Mucosa of rectum (tissue), 2 donors: ENCODE measurements around the gene HOXA7.

Source experiments
- H3K27ac ChIP-seq, 2 donors: one replicate each; pipeline ENCODE4 v1.7.0; 2013; ENCODE audit warnings: inconsistent platforms in 2 of 2, low read depth in 2 of 2, low read length in 2 of 2
- H3K27me3 ChIP-seq, 2 donors: one replicate each; pipeline ENCODE4 v1.7.0; 2013; ENCODE audit warnings: low read length in 2 of 2; ENCODE audit not compliant: control insufficient read depth in 2 of 2, insufficient read depth in 2 of 2
- H3K36me3 ChIP-seq, 2 donors: one replicate each; pipeline ENCODE4 v1.7.0; 2013; ENCODE audit warnings: low read length in 2 of 2; ENCODE audit not compliant: control insufficient read depth in 2 of 2, insufficient read depth in 2 of 2
- H3K4me1 ChIP-seq, 2 donors: one replicate each; pipeline ENCODE4 v1.7.0; 2013; ENCODE audit warnings: low read length in 2 of 2, mild to moderate bottlenecking in 1 of 2; ENCODE audit not compliant: control insufficient read depth in 2 of 2, insufficient read depth in 2 of 2
- H3K4me3 ChIP-seq, 2 donors: one replicate each; pipeline ENCODE4 v1.7.0; 2013; ENCODE audit warnings: low read length in 2 of 2
- H3K9ac ChIP-seq, 2 donors: one replicate each; pipeline ENCODE4 v1.7.0; 2013; ENCODE audit warnings: low read length in 2 of 2, low read depth in 1 of 2, mild to moderate bottlenecking in 1 of 2
- H3K9me3 ChIP-seq, 2 donors: one replicate each; pipeline ENCODE4 v1.7.0; 2013; ENCODE audit warnings: low read length in 2 of 2; ENCODE audit not compliant: control insufficient read depth in 2 of 2
- donor health status: healthy.
- donor health status: Normal muscosa, but diverticular disease.

Gene HOXA7

GRCh38 chr7:27174874-27175625, 18.6 kb upstream of the HOXA7 start:
- H3K4me1 ChIP-seq = peaks cover 26 to 50% of the 10 kb centered on the region in 2 donors
- H3K27ac ChIP-seq = peak overlapping the region; percentile 96

GRCh38 chr7:27173956-27174873, 17.7 kb upstream of the HOXA7 start, which contains the start of gene HOXA10:
Gene HOXA10 (minus strand): TSS chr7:27174320. CDS start chr7:27174306, 14 bp downstream.
- Histone ChIP-seq H3K4me3 (peak within 1 kb of the TSS; percentile 64 to 79), H3K36me3 (no peaks in the 10 kb centered on the region), H3K4me1 (peaks cover 26 to 46% of the 10 kb centered on the region in 2 donors), H3K27ac (peak within 1 kb of the TSS; percentile 96), H3K27me3 (peaks cover 0 to 13% of the 10 kb centered on the region in 2 donors), H3K9me3 (no peaks in the 10 kb centered on the region), H3K9ac (peak within 1 kb of the TSS; percentile 92 to 96)

More at GRCh38 chr7:27174874-27175625, 18.6 kb upstream of the HOXA7 start:
- no peaks in the 10 kb centered on the region for H3K9me3 ChIP-seq
- H3K9ac ChIP-seq = peak overlapping the region; percentile 92 to 96
- H3K27me3 ChIP-seq = peaks cover 0 to 13% of the 10 kb centered on the region in 2 donors
- H3K4me3 ChIP-seq = peak overlapping the region; percentile 64 to 79
- H3K36me3 ChIP-seq = no peaks in the 10 kb centered on the region

DNA sequence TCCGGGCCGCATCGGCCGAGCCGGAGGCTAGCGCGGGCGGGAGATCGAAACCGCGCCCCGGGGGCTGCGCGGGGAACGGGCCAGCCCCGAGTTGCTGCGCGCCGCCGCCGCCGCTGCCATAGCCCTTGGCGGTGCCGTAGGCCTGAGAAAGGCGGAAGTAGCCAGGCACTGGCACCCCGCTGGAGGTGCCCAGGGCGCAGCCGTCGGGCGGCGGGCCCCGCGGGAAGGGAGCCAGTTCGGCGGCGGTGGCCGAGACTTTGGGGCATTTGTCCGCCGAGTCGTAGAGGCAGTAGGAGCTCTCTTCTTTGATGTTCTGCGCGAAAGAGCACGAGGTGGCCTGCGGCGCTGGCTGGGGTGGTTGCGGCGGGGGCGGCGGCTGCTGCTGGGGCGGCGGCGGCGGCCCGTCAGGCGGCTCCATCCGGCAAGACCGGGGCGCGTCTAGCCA, 17.1 kb upstream of the HOXA7 start:
- peak overlapping the region; percentile 73 to 96 for H3K9ac ChIP-seq
- peaks cover 29 to 45% of the 10 kb centered on the region in 2 donors for H3K4me1 ChIP-seq
- H3K4me3 ChIP-seq = peak overlapping the region; percentile 64 to 79
- H3K27ac ChIP-seq = peak overlapping the region; percentile 96
- peaks cover 0 to 13% of the 10 kb centered on the region in 2 donors for H3K27me3 ChIP-seq
- no peaks in the 10 kb centered on the region for H3K9me3 ChIP-seq
- no peaks in the 10 kb centered on the region for H3K36me3 ChIP-seq

DNA sequence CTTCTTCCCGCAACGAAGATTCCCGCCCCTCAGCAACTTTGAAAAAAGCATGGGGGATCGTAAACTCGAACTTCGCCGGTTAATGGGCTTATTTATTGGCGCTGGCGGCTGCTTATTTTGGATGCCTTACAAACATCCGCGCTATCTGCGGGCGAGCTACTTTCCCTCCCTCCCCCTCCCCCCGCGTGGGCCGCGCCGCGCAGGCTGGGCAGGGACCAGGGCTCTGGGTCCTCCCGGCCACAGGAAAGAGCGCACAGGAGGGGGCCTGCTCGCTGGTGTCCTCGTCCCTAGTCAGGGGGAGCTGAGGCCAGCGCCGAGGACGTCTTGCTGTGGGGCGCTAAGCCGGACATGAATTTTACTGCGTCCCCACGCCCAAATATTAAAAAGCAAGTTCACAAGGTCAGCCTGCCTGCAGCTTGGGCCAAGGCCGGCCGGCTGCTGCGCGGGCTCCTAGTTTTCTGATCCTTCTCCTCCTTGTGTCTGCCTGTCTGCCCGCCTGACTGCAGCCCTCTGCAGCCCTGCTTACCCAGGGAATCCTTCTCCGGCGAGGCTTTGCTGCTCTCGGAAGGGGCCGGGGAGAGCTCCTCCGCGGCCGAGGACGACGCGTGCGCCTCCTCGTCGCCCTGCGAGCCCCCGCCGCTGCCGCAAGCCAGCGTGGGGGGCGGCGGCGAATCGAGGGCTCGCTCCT, 16.5 kb upstream of the HOXA7 start:
- peak overlapping the region; percentile 73 to 96 for H3K9ac ChIP-seq
- peaks cover 0 to 13% of the 10 kb centered on the region in 2 donors for H3K27me3 ChIP-seq
- peak overlapping the region; percentile 64 to 79 for H3K4me3 ChIP-seq
- no peaks in the 10 kb centered on the region for H3K9me3 ChIP-seq
- H3K36me3 ChIP-seq = no peaks in the 10 kb centered on the region
- H3K27ac ChIP-seq = peak overlapping the region; percentile 96
- peaks cover 29 to 46% of the 10 kb centered on the region in 2 donors for H3K4me1 ChIP-seq

- Histone ChIP-seq H3K27me3 (peaks cover 0 to 13% of the 10 kb centered on the region in 2 donors), H3K27ac (peak overlapping the region; percentile 96), H3K36me3 (no peaks in the 10 kb centered on the region), H3K4me1 (peaks cover 29 to 47% of the 10 kb centered on the region in 2 donors), H3K9me3 (no peaks in the 10 kb centered on the region), H3K9ac (peak overlapping the region; percentile 73 to 96), H3K4me3 (peak overlapping the region; percentile 64 to 79)
Measured at GRCh38 chr7:27172315-27172774, 15.9 kb upstream of the HOXA7 start.

GRCh38 chr7:27171637-27172314, 15.3 kb upstream of the HOXA7 start:
- H3K9ac ChIP-seq = peak overlapping the region; percentile 73 to 96
- H3K4me3 ChIP-seq = peak overlapping the region; percentile 64 to 79
- peaks cover 29 to 43% of the 10 kb centered on the region in 2 donors for H3K4me1 ChIP-seq
- H3K27me3 ChIP-seq = peaks cover 0 to 13% of the 10 kb centered on the region in 2 donors
- no peaks in the 10 kb centered on the region for H3K36me3 ChIP-seq
- peak overlapping the region; percentile 96 for H3K27ac ChIP-seq
- H3K9me3 ChIP-seq = no peaks in the 10 kb centered on the region

DNA sequence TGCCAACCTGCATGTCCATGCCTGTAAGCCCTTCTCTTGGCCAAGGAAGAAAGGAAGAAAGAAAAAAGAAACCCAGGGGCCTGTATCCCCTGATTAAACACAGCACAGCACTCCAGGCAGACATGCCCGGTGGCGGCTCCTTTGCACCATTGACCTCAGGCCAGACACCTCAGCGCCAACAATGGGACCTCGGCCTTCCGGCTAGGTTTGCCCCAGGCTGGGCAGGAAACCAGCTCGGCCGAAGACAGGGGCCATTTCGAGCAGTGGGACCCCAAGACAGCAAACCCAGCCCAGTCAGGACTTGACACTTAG, 14.8 kb upstream of the HOXA7 start:
- H3K9me3 ChIP-seq = no peaks in the 10 kb centered on the region
- H3K27me3 ChIP-seq = peaks cover 0 to 13% of the 10 kb centered on the region in 2 donors
- H3K4me3 ChIP-seq = peak overlapping the region; percentile 64 to 79
- peak overlapping the region; percentile 73 to 96 for H3K9ac ChIP-seq
- H3K27ac ChIP-seq = peak overlapping the region; percentile 96
- peaks cover 24 to 41% of the 10 kb centered on the region in 2 donors for H3K4me1 ChIP-seq
- no peaks in the 10 kb centered on the region for H3K36me3 ChIP-seq

GRCh38 chr7:27170426-27171324, 14.2 kb upstream of the HOXA7 start:
- H3K36me3 ChIP-seq = no peaks in the 10 kb centered on the region
- H3K4me3 ChIP-seq = peak overlapping the region; percentile 67 to 79
- H3K27me3 ChIP-seq = peaks cover 0 to 12% of the 10 kb centered on the region in 2 donors
- peaks cover 24 to 35% of the 10 kb centered on the region in 2 donors for H3K4me1 ChIP-seq
- H3K9ac ChIP-seq = peak overlapping the region; percentile 73 to 96
- peak overlapping the region; percentile 96 for H3K27ac ChIP-seq
- H3K9me3 ChIP-seq = no peaks in the 10 kb centered on the region
